HG02943 (cell line): ENCODE measurements around the gene GRK3.

Source experiments
- ATAC-seq: cut with Tn5 transposase; IDR thresholded peaks from one replicate; pipeline ENCODE4 v1.9.1; 2021; ENCODE audit warnings: mild to moderate bottlenecking, low read depth, moderate library complexity; ENCODE audit not compliant: unreplicated experiment

GRK3 gene

GRCh38 chr22:25718135-25718840 lies 153.8 kb downstream of the GRK3 start:
- ATAC-seq = no peak

GRCh38 chr22:25722223-25722622 lies 157.7 kb downstream of the GRK3 start:
- ATAC-seq = no peak

GRCh38 chr22:25722626-25723025 lies 158.2 kb downstream of the GRK3 start:
- no peak for ATAC-seq

GRCh38 chr22:25726241-25726640 lies 161.8 kb downstream of the GRK3 start:
- ATAC-seq = no peak

- ATAC-seq = no peak
These were observed 163.6 kb downstream of the GRK3 start for GRCh38 chr22:25728071-25728470.

- no peak for ATAC-seq
These were observed 164.8 kb downstream of the GRK3 start for GRCh38 chr22:25729016-25729995.

GRCh38 chr22:25735650-25736049 lies 171.2 kb downstream of the GRK3 start:
- no peak for ATAC-seq

GRCh38 chr22:25736378-25737011 lies 172.0 kb downstream of the GRK3 start:
- no peak for ATAC-seq

GRCh38 chr22:25739659-25740344 lies 175.3 kb downstream of the GRK3 start:
- ATAC-seq = no peak

GRCh38 chr22:25741692-25742626 lies 177.5 kb downstream of the GRK3 start, which contains the start of gene MYO18B:
Gene MYO18B, plus strand, starts transcription at chr22:25742188. Its CDS starts 18,905 bp downstream, at chr22:25761093.
- ATAC-seq = no peak

GRCh38 chr22:25742918-25743708 lies 178.6 kb downstream of the GRK3 start:
- no peak for ATAC-seq

GRCh38 chr22:25744694-25745093 lies 180.2 kb downstream of the GRK3 start:
- no peak for ATAC-seq

- ATAC-seq = no peak
These were observed 181.0 kb downstream of the GRK3 start for GRCh38 chr22:25745341-25746011.

GRCh38 chr22:25746012-25746373 lies 181.5 kb downstream of the GRK3 start:
- ATAC-seq = no peak

GRCh38 chr22:25747245-25747944 lies 182.9 kb downstream of the GRK3 start:
- no peak for ATAC-seq

- ATAC-seq = no peak
These were observed 183.7 kb downstream of the GRK3 start for GRCh38 chr22:25748140-25748539.

GRCh38 chr22:25748704-25749103 lies 184.2 kb downstream of the GRK3 start:
- ATAC-seq = no peak
